Progenitor cell of endocrine pancreas (in vitro differentiated cells): ENCODE results near the gene GP5. TPM values are rescaled to one million over a fixed set of nuclear protein-coding genes. Genes with fewer than 3 reads are reported as not detected.

Experiments
- DNase-seq: peaks from one replicate; pipeline ENCODE4 v3.0.0; 2021; ENCODE audit warnings: low spot score; ENCODE audit not compliant: unreplicated experiment
- H3K27ac Mint-ChIP-seq: 2 replicates; pipeline ENCODE4 v1.8.0; 2021; ENCODE audit warnings: mild to moderate bottlenecking, moderate library complexity, mixed read lengths
- H3K27me3 Mint-ChIP-seq: 2 replicates; pipeline ENCODE4 v1.8.0; 2021; ENCODE audit warnings: mixed read lengths
- H3K36me3 Mint-ChIP-seq: 2 replicates; pipeline ENCODE4 v1.8.0; 2022; ENCODE audit warnings: mixed read lengths; ENCODE audit not compliant: insufficient read depth
- H3K4me1 Mint-ChIP-seq: 2 replicates; pipeline ENCODE4 v1.8.0; 2021; ENCODE audit warnings: low read depth, mixed read lengths
- H3K4me3 Mint-ChIP-seq: 2 replicates; pipeline ENCODE4 v1.8.0; 2021; ENCODE audit warnings: low read depth, mild to moderate bottlenecking, moderate library complexity, mixed read lengths
- H3K9me3 Mint-ChIP-seq: 2 replicates; pipeline ENCODE4 v1.8.0; 2021; ENCODE audit warnings: low read depth, mixed read lengths
- total RNA-seq: library from RNA; stranded (reverse); gene quantifications from 2 replicates; pipeline ENCODE4 v1.2.1, GENCODE V29; 2021
- TF ChIP-seq, protein P1 (sequence below): fragments of 200-600 bp; sonication (generic); IDR thresholded peaks from one replicate; pipeline ENCODE4 v1.5.0; 2021; ENCODE audit warnings: antibody characterized with exemption, mild to moderate bottlenecking; ENCODE audit not compliant: unreplicated experiment

Gene GP5
- total RNA-seq, 1 donor from 2014 or later, result 0.24 TPM

DNA sequence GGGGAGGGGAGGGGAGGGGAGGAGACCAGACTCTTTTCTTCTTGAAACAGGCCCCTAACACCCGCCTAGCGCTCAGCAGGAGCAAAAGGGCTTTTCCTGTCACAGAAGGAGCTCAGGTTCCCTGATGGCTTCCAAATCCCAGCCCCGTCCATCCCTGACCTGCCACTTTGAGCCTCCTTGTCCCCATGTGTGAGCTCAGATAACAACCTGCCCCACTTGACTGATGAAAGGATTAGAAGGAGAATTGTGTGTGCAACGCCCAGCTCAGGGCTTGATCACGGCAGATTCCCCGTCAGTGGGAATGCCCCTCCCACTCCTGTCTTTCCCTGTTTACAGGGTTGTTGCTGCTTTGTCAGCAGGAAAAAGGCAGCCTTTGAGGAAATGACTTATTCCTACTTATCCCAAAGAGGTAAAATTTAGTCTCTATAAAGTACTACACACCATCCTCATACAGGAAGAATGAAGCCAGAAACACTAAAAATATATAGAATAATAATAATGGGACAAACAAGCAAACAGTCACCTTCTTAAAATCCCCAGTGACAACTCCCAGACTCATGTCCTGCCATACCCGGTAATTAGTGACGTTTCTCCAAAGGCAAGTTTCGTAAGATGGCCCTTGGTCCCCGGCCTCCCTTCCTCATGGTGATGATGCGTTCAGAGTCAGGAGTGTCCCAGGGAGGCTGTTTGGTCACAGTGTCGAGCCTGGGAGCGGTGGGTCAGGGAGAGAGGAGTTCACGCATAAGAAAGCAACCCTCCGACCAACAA is 23.4 kb downstream of the GP5 start:
- Mint-ChIP-seq H3K27me3 (peaks cover 26% of the 10 kb centered on the region), H3K27ac (no peak overlapping the region), H3K4me3 (no peak overlapping the region), H3K9me3 (no peaks in the 10 kb centered on the region), H3K36me3 (no peaks in the 10 kb centered on the region), H3K4me1 (peaks cover 3% of the 10 kb centered on the region)
- no peak for DNase-seq
- TF ChIP-seq, protein P1, sequence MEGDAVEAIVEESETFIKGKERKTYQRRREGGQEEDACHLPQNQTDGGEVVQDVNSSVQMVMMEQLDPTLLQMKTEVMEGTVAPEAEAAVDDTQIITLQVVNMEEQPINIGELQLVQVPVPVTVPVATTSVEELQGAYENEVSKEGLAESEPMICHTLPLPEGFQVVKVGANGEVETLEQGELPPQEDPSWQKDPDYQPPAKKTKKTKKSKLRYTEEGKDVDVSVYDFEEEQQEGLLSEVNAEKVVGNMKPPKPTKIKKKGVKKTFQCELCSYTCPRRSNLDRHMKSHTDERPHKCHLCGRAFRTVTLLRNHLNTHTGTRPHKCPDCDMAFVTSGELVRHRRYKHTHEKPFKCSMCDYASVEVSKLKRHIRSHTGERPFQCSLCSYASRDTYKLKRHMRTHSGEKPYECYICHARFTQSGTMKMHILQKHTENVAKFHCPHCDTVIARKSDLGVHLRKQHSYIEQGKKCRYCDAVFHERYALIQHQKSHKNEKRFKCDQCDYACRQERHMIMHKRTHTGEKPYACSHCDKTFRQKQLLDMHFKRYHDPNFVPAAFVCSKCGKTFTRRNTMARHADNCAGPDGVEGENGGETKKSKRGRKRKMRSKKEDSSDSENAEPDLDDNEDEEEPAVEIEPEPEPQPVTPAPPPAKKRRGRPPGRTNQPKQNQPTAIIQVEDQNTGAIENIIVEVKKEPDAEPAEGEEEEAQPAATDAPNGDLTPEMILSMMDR, result no peak

DNA sequence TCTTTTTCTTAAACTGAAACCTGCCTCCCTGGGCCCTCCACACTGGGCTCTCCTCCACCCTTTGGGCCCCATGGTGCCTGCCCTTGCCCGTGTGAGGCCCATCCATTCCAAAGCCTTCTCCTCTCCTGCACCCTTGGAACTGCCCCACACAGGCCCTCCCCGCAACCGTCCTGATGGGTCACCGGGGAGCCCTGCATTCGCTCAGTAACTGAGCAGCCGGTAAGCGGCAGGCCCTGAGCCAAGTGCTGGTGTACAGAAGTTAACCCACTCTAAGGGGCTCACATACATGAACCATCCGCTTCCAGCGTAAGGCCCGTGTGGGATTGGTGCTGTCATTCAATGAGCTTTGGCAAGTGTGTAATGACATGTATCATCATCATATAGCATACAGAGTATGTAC is 24.1 kb downstream of the GP5 start:
- TF ChIP-seq, protein P1, result no peak
- H3K36me3 Mint-ChIP-seq, result no peaks in the 10 kb centered on the region
- H3K4me1 Mint-ChIP-seq, result peaks cover 3% of the 10 kb centered on the region
- H3K27me3 Mint-ChIP-seq, result peaks cover 31% of the 10 kb centered on the region
- no peak overlapping the region for H3K27ac Mint-ChIP-seq
- no peak overlapping the region for H3K4me3 Mint-ChIP-seq
- no peak for DNase-seq
- H3K9me3 Mint-ChIP-seq, result no peaks in the 10 kb centered on the region

DNA sequence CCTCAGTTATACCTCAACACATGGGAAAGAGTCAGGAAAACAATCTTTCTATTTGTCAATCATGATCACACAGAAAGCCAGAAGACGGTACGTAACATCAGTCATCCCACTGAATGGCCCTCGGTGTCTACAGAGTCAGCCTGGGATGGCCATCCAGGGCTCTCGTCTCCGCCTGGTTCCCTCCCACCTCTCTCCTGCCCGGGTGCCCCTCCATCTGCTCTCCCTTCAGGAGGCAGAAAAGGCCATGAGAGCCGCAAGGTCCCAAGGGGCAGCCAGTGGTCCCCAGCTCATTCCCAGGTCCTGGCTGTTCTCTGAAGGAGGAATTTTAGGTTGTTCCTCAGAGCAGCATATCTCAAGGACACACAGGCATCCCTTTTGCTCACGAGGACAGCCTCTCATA is 25.2 kb downstream of the GP5 start:
- peaks cover 39% of the 10 kb centered on the region for H3K27me3 Mint-ChIP-seq
- no peak overlapping the region for H3K4me3 Mint-ChIP-seq
- no peak overlapping the region for H3K27ac Mint-ChIP-seq
- TF ChIP-seq, protein P1, result no peak
- no peaks in the 10 kb centered on the region for H3K36me3 Mint-ChIP-seq
- DNase-seq, result no peak
- H3K9me3 Mint-ChIP-seq, result no peaks in the 10 kb centered on the region
- peaks cover 1% of the 10 kb centered on the region for H3K4me1 Mint-ChIP-seq

DNA sequence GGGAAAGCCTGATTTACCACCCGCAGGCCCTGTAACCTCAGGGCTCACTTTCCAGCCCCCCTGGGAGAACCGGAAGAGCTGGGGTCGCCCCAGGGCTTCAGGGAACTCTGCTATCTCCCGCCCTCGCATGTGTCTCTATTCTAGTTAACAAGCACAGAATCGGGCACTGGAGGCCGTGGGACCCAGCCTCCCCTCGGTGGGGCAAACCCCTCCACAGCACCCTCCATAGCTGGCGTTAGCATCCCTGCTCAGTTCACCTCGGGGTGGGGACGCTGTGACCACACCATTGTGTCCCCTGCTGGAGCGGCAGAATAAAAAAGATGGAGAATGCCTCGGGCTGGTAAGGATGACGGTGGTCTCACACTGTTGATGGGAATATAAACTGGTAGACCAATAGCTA is 26.0 kb downstream of the GP5 start:
- H3K4me3 Mint-ChIP-seq, result no peak overlapping the region
- no peak for DNase-seq
- no peaks in the 10 kb centered on the region for H3K9me3 Mint-ChIP-seq
- TF ChIP-seq, protein P1, result no peak
- peaks cover 1% of the 10 kb centered on the region for H3K4me1 Mint-ChIP-seq
- no peaks in the 10 kb centered on the region for H3K36me3 Mint-ChIP-seq
- no peak overlapping the region for H3K27ac Mint-ChIP-seq
- H3K27me3 Mint-ChIP-seq, result peaks cover 45% of the 10 kb centered on the region

DNA sequence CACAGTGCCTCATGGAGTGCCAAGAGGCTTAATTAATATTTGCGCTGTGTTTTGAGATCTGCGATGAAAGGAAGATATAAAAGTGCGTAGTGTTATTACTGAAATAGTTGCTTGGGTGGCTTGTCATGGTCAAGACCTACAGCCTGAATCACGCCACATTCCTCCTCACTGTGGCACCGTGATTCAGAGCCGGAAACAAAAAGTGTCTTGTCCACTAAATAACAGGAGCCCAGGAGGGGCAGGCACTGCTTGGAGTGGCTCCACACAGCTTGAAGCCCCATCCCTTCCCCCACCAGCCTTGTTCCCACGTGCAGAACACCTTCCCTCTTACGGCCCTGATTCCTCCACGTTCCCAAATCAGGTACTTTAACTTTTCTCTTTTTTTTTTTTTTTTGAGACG is 28.3 kb downstream of the GP5 start:
- no peak overlapping the region for H3K27ac Mint-ChIP-seq
- H3K4me3 Mint-ChIP-seq, result no peak overlapping the region
- TF ChIP-seq, protein P1, result no peak
- H3K4me1 Mint-ChIP-seq, result peaks cover 1% of the 10 kb centered on the region
- H3K27me3 Mint-ChIP-seq, result peaks cover 50% of the 10 kb centered on the region
- DNase-seq, result no peak
- no peaks in the 10 kb centered on the region for H3K36me3 Mint-ChIP-seq
- H3K9me3 Mint-ChIP-seq, result no peaks in the 10 kb centered on the region
